Upper lobe of left lung (tissue), 6 donors: Measurements from ENCODE around the gene ZNF865. TPM values are rescaled to one million over a fixed set of nuclear protein-coding genes. Genes with fewer than 3 reads are reported as not detected.

Source experiments
- ATAC-seq, 2 donors: fragments of 200-7000 bp; cut with Tn5 transposase; one replicate each; pipeline ENCODE4 v1.9.1; 2022; ENCODE audit warnings: mild to moderate bottlenecking in 2 of 2, moderate library complexity in 2 of 2; ENCODE audit not compliant: low FRiP score in 2 of 2
- DNase-seq, 2 donors: peaks; one replicate each; pipeline ENCODE4 v3.0.0-alpha.2; 2019 to 2020
- H3K27ac ChIP-seq, 4 donors: fragments of 200-600 bp; sonication (generic); one replicate each; pipeline ENCODE4 v1.5.1; 2016 to 2019
- H3K27me3 ChIP-seq, 4 donors: fragments of 200-600 bp; sonication (generic); one replicate each; pipeline ENCODE4 v1.5.1; 2017 to 2019
- H3K36me3 ChIP-seq, 4 donors: fragments of 200-600 bp; sonication (generic); one replicate each; pipeline ENCODE4 v1.5.1; 2016 to 2019
- H3K4me1 ChIP-seq, 4 donors: fragments of 200-600 bp; sonication (generic); one replicate each; pipeline ENCODE4 v1.5.1; 2018 to 2019
- H3K4me3 ChIP-seq, 4 donors: fragments of 200-600 bp; sonication (generic); one replicate each; pipeline ENCODE4 v1.5.1; 2017 to 2019; ENCODE audit warnings: mild to moderate bottlenecking in 2 of 4, moderate library complexity in 1 of 4
- H3K9me3 ChIP-seq, 4 donors: fragments of 200-600 bp; sonication (generic); one replicate each; pipeline ENCODE4 v1.5.1; 2018 to 2019
- CTCF ChIP-seq, 6 experiments: fragments of 450-650 bp in 4 of 6; fragments of 200-600 bp in 2 of 6; sonication (generic) in 2 of 6; IDR thresholded peaks; one replicate each; pipeline ENCODE4 v1.5.1; 2016 to 2019; ENCODE audit warnings: antibody characterized with exemption in 6 of 6
- EP300 ChIP-seq, 4 donors: sonication (generic); formaldehyde crosslinking; IDR thresholded peaks; one replicate each; pipeline ENCODE4 v1.5.1; 2017; ENCODE audit warnings: antibody characterized with exemption in 4 of 4, control low read depth in 2 of 4
- POLR2A ChIP-seq, 4 donors: fragments of 450-650 bp; IDR thresholded peaks; one replicate each; pipeline ENCODE4 v1.5.1; 2016 to 2017; ENCODE audit warnings: antibody characterized with exemption in 4 of 4, mild to moderate bottlenecking in 2 of 4
- POLR2AphosphoS5 ChIP-seq, 2 donors: sonication (generic); formaldehyde crosslinking; IDR thresholded peaks; one replicate each; pipeline ENCODE4 v1.5.1; 2017; ENCODE audit warnings: antibody characterized with exemption in 2 of 2
- WGBS, 2 donors: methylation state at CpG; one replicate each; pipeline ENCODE4 v1.1.5; 2017 to 2018; 5-methylcytosine and 5-hydroxymethylcytosine counted together
- total RNA-seq, 6 donors: library from RNA; depleted of rRNA in 4 of 6; stranded (reverse); fragments of >200 nt in 4 of 6; gene quantifications; one replicate each; pipeline versions ENCODE4 v1.1.0 to v1.2.1, GENCODE V29; 2016 to 2021
- donor health status: DM: no; HTN: no; CAD: no; lungs with moderate emphysema.
- donor health status: DM: no; HTN: yes; CAD: no; lungs with severe emphysema.

ZNF865 gene
- total RNA-seq, 6 donors from 2014 or later, result 7.7 to 39.8 (median 20.6) TPM

GRCh38 chr19:55656988-55657747 is 51.7 kb downstream of the ZNF865 start:
- ATAC-seq, result no peak
- WGBS, 2 donors, result 42 to 55% methylated on average over 18 of the region's 18 CpGs
- H3K4me1 ChIP-seq, result peaks cover 42 to 59% (median 48%) of the 10 kb centered on the region in 4 donors

GRCh38 chr19:55658846-55659459 is 53.5 kb downstream of the ZNF865 start:
- DNase-seq (peak in 1 of 2 donors; percentile 82), ATAC-seq (no peak)
- Histone ChIP-seq H3K4me1 (peaks cover 37 to 49% (median 45%) of the 10 kb centered on the region in 4 donors), H3K9me3 (no peaks in the 10 kb centered on the region), H3K4me3 (no peak overlapping the region), H3K27ac (no peak overlapping the region), H3K27me3 (no peaks in the 10 kb centered on the region), H3K36me3 (peaks cover 30 to 52% (median 51%) of the 10 kb centered on the region in 4 donors)
- TF ChIP-seq POLR2A (IDR thresholded peaks at IDR 0.05), result no peak
- TF ChIP-seq POLR2AphosphoS5 (IDR thresholded peaks at IDR 0.05), result no peak
- TF ChIP-seq EP300 (IDR thresholded peaks at IDR 0.05), result no peak
- no peak for TF ChIP-seq CTCF (IDR thresholded peaks at IDR 0.05)
- 90 to 94% methylated on average over 34 to 35 of the region's 37 CpGs for WGBS, 2 donors

More at GRCh38 chr19:55656988-55657747, 51.7 kb downstream of the ZNF865 start:
- peak in 1 of 2 donors; percentile 76 for DNase-seq
- H3K4me3 ChIP-seq, result peak overlapping the region in 3 of 4 donors; percentile 84 to 99 (median 98)
- peaks cover 14 to 40% (median 34%) of the 10 kb centered on the region in 4 donors for H3K36me3 ChIP-seq
- no peaks in the 10 kb centered on the region for H3K9me3 ChIP-seq
- peak overlapping the region in 1 of 4 donors; percentile 2 for H3K27ac ChIP-seq
- TF ChIP-seq EP300 (IDR thresholded peaks at IDR 0.05) (no peak), POLR2A (IDR thresholded peaks at IDR 0.05) (no peak), CTCF (IDR thresholded peaks at IDR 0.05) (no peak), POLR2AphosphoS5 (IDR thresholded peaks at IDR 0.05) (no peak)
- no peaks in the 10 kb centered on the region for H3K27me3 ChIP-seq

GRCh38 chr19:55659822-55660221 is 54.4 kb downstream of the ZNF865 start:
- ATAC-seq (no peak), DNase-seq (no peak)
- H3K9me3 ChIP-seq, result no peaks in the 10 kb centered on the region
- H3K4me1 ChIP-seq, result peaks cover 37 to 49% (median 45%) of the 10 kb centered on the region in 4 donors
- H3K36me3 ChIP-seq, result peaks cover 37 to 61% (median 60%) of the 10 kb centered on the region in 4 donors
- TF ChIP-seq POLR2AphosphoS5 (IDR thresholded peaks at IDR 0.05) (no peak), POLR2A (IDR thresholded peaks at IDR 0.05) (no peak), CTCF (IDR thresholded peaks at IDR 0.05) (no peak)
- no peak overlapping the region for H3K4me3 ChIP-seq
- H3K27me3 ChIP-seq, result no peaks in the 10 kb centered on the region
- WGBS, 2 donors, result 63 to 79% methylated on average over 6 to 9 of the region's 9 CpGs
- no peak overlapping the region for H3K27ac ChIP-seq

- WGBS, 2 donors, result 96 to 98% methylated on average over 4 to 10 of the region's 12 CpGs
- TF ChIP-seq EP300 (IDR thresholded peaks at IDR 0.05) (no peak), CTCF (IDR thresholded peaks at IDR 0.05) (no peak), POLR2AphosphoS5 (IDR thresholded peaks at IDR 0.05) (no peak), POLR2A (IDR thresholded peaks at IDR 0.05) (no peak)
- no peak for ATAC-seq
- Histone ChIP-seq H3K4me3 (no peak overlapping the region), H3K27me3 (no peaks in the 10 kb centered on the region), H3K36me3 (peaks cover 37 to 67% (median 64%) of the 10 kb centered on the region in 4 donors), H3K9me3 (no peaks in the 10 kb centered on the region), H3K27ac (no peak overlapping the region), H3K4me1 (peaks cover 37 to 49% (median 45%) of the 10 kb centered on the region in 4 donors)
- no peak for DNase-seq
These were observed 55.0 kb downstream of the ZNF865 start for GRCh38 chr19:55660404-55660803.
